GM18873 (cell line): ENCODE results near the gene ZMYM2.
A peak's percentile ranks its signal among the peaks of the same experiment; 100 is the strongest.
"Not testable (repeated sequence)": the region's sequence is repeated elsewhere in the genome, so short reads cannot be mapped to it uniquely, and the experiment has no call there.

ENCODE experiments used
- ATAC-seq: cut with Tn5 transposase; IDR thresholded peaks from one replicate; pipeline ENCODE4 v1.9.1; 2021; ENCODE audit warnings: mild to moderate bottlenecking, moderate library complexity, moderate number of reproducible peaks; ENCODE audit not compliant: unreplicated experiment, low FRiP score

ZMYM2 gene

DNA sequence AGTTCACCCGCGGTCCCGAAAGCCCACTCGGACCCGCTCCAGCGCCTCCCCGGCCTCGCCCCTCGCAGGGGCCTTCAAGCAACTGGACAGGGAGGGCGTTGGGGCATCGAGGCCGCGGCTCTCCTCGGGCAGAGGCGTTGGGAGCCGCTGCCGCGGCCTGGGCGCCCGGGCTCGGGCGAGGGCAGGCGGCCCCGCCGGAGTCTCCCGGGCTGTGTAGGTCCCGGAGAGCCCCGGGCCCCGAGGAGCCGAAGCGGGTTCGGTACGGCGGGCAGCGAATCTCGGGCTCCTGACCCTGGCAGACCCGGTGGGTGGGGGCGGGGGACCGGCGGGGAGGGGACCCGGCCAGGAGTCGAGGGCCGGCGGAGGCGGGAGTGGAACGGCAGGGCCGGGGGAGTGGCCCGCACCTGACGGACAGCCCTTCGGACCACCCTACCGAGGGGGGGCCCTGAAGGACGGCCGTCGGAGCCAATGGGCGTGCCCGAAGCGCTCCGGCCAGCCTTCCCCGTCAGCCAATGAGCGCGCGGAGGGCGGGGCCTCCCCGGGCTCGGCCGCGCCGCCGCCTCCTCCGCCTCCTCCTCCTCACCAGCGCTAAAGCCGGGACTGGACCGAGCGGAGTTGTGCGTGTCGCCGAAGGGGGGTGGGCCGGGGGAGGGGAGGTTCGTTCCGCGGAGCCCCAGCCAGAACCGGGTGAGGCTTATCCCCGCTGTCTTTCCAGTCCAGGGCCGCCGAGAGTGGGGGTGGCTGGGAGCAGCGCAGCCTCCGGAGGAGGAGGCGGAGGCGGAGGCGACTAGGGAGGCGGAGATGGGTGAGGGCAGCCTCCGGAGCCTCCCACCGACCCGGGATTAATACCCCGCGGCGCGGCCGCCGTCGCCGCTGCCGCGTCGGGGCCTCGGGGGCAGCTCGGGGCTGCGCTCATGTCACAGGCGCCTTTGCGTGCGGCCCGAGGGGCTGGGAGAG lies at the start of gene ZMYM2:
Gene ZMYM2, plus strand, starts transcription at position 573 of the 957 bp plus-strand sequence. CDS start 34,346 bp downstream, outside the sequence.
- peak; percentile 67 for ATAC-seq

DNA sequence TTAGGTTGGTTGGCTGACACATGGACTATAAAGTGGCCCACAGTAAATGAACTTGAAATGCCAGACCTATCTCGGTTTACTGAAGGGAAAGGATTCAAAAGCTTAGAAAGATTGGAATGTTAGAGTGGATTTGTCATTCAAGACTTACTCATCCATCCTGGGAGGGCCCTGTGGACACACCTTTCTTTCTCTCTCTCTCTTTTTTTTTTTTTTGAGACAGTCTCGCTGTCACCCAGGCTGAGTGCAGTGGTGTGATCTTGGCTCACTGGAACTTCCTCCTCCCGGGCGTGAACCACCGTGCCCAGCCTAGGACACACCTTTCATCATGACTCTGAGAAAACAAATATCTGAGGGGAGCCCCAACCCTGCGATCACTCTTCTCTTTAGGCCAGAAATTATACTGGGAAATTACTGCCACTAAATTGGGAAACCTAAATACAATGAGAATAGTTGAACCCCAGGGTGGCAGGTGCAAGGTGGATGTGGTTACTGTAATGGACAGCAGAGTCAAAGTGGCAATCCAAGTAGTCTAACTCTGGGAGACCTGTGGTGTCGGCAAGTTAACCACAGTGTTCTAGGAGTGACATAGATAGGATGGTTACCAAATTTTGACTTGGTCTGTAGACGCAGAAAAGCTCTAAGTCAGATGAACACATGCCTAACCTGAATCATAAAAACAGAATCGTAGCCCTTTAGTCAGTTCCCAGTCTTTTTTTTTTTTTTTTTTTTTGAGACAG lies 48.0 kb upstream of the ZMYM2 start:
- no peak for ATAC-seq

DNA sequence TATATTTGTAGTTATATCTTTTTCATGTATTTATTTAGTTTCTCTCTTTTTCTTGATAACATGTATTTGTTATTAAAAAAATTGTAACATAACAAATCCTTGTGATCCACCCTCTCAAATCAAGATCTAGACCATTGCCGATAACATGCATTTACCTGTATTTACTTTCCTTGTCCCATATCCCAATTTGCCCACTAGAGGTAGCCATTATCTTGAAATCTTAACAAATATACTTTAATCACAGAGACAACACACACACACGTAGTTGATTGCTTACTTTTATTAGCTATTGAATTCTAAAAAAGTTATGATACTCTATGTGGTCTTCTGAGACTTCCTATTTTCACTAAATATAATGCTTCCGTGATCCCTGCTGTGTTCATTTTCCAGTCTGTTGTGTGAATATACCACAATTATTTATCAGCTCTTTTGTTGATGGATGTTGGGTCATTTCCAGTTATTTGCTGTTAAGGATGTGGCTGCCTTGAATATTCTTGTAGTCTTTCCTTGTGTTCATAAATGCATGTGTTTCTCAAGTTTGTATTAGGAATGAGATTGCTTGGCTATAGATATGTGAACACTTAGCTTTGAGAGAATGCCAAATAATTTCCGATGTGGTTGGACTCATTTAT lies 31.3 kb upstream of the ZMYM2 start:
- no peak for ATAC-seq

DNA sequence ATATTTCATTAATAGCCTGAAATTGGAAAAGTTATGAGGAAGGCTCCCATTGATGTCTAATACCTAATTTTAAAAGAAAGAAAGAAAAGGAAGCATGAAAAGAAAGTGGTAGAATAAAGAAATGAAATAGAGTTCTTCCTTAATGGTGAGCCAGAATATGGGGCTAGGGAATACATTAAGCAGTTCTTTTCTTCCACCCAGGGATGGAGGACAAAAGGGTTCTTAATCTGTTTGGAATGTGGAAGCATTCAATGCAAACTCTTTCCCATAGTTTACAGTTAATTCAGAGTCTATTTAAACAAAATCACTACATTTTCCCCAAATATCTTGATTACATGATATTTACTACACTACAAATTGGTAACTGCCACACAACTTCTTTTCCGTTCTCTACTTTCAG lies 18.4 kb upstream of the ZMYM2 start:
- no peak for ATAC-seq

DNA sequence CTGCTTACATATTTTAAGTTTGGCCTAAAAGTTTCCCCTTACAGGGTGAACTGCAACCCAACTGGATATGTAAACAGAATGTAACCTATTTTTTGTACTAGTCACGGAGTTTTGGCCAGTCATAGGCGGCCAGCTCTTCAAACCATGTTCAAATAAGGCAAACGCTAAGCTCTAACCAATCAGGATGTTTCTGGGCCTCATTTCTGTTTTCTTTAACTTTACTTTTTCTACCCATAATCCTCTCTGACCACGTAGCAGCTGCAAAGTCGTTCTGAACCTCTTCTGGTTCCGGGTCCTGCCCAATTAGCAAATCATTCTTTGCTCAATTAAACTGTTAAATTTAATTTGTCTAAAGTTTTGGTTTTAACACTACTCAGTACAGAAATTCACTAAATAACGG lies 8.2 kb upstream of the ZMYM2 start:
- ATAC-seq: no peak

DNA sequence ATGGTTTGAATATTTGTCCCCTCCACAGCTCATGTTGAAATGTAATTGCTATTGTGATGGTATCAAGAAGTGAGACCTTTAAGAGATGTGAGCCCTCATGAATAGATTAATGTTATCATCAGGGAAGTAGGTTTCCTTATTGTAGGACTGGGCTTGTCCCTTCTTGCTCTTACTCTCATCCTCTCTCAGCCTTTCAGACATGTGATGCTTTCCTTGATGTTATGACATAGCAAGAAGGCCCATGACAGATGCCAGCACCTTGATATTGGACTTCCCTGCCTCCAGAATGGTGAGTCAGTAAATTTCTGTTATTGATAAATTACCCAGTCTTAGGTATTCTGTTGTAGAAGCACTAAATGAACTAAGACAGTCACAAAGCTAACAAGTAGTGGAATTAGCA lies 5.7 kb upstream of the ZMYM2 start:
- ATAC-seq: no peak

DNA sequence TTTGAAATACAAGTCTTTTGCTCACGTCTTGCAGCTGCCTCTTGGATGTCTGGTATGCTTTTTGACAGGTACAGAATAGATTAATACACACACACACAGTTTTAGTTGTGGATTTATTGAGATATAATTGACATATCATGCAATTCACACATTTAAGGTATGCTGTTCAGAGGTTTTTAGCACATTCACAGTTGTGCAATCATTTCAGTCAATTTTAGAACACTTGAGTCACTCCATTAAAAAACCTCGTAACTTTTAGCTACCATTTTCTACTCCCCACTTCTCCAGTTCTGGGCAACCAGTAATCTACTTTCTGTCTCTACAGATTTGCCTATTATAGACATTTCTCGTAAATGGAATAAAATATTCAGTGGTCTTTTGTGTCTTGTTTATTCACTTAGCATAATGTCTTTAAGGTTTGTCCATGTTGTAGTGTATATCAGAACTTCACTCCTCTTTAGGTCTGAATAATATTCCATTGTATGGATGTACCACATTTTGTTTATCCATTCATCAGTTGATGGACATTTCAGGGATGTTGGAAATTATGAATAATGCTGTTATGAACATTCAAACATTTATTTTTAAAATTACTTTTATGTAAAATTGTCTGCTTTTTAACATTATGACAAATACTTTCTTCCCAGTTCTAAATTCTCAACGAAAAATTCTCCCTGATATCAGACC lies 2.5 kb upstream of the ZMYM2 start:
- ATAC-seq: no peak

DNA sequence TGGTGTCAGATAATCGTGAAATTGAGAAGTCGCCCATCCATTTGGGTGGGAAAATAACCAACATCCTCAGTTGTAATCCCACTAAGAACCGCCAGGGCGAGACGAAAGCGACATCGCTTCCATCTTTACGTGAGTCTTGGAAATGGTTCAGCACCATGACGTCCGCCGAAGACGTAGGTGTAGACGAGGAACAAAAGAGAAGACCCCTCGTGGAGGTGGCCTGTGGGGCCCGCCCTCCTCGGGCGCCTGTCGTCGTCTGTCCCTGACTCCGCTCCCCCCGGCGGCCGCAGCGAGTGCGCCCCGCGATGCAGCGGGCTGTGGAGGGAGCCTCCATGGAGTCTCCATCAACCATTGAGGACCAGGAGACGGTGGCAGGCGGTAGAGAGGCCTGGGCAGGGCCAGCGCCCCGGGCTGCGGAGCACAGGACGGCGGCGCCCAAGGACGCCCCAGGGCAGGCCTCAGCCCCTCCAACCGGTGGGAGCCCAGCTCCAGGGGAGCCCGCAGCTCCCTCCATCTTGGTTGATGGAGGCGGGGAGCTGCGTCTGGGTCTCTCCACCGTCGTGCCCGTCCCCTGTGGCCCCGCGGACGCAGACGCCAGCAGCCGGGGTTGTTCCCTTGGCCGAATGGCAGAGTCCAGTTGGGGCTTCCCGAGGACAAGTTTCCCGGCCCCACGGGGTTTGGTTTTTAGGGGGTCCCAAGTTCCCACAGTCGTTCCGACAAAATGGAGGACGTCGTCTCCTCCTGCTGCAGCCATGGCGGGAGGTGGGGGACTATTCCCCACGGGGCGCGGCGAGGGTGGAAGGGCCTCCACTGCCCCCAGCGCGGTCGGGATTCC lies 990 bp upstream of the ZMYM2 start:
- ATAC-seq: peak; percentile 15

DNA sequence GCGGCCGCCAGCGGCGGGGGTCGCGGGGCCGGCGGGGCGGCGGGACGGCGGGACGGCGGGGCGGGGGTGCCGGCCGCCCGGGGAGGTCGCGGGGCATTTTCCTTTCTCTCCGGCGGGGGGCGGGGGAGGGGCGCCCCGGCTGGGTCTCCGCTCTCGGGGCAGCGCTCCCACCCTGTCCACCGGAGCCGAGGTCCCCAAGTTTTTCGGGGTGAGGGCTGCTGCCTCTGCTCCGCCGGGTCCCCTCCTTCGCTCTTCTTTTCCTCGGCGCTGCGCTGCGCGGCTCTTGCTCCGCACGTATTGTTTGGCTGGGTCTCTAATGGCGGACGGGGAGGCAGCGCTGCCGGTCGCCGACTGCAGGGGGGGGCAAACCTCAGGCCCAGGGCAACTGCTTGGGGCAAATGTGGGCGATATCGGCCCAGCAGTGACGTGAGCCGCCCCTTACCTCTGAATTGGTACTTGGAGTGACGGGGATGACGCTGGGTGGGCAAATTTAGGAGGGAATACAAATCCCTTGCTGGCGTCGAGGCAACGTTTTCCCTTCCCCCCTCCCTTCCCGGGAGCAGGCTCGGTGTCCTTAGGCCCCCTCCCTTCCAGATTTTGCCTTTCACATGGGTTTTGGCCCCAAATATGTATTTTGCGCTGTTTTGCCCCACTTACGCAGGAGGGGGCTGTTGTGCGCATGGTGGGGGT lies 759 bp downstream of the ZMYM2 start:
- ATAC-seq: no peak

DNA sequence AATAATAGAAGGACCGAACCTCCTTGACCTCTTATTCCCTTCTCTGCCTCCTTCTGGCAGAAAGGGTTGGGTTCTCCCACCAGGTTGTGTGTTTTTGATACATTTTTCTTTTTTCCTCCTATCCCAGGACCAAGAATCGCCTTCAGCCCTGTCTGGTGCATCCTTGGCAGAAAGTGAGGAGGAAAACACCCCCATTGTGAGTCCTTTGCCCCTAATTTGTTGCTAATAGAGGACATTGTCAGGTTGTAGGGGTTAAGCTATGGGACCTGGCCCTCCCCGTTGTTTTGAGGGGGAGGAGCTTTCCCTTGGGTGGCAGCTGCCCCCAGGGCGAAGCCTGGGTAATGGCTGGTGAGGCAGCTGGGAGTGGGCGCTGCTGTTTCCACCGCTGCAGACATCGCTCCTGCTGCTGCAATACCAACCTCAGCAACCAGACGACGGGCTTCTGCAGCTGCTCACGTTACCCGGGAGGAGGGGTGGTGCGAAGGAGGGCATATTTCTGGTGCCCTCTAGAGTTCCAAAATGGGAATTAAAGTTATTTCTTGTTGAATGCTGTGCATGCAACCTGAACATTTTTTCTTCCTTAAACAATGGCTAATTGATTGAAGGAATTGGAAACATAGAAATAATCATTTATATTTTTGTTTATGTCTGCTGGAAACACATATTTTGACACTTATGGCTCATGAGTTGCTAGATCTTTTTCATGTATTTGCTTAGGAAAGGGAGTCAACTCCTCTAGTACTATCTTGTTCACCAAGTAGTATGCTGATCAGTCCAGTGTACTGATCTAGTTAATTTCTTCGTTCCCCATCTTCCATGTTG lies 1.5 kb downstream of the ZMYM2 start:
- ATAC-seq: peak; percentile 48

DNA sequence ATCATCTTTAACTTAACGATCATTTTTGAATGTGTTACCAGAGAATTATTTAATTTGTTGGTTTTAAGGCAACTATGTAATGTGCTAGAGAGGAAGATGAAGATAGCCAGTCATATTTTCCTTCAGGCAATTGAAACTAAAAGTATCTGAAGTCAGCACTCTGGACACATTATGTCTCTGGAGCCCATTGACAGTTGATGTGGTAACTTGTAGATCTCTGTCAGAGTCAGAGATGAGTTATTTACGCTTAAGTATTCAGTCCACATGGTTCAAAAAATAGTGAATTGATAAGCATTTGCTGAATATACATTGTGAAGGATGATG lies 2.1 kb downstream of the ZMYM2 start:
- no peak for ATAC-seq

DNA sequence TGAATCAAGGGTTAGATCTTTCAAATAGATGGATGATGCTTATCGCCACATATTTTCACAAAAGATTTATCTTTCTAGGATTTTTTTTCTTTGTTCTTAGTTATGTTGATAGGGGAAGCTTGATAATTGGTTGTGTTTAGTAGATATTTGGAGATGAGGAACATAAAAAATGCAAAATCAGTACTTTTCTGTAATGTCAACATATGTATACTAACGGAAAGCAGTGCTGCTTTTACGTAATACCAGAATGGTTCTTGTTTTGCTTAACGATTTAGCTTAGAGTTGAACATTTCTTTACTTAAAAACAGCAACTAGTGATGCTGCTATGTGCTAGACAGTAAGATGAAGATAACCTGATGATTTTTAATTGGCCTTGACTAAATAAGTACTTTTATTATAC lies 3.0 kb downstream of the ZMYM2 start:
- ATAC-seq: no peak

DNA sequence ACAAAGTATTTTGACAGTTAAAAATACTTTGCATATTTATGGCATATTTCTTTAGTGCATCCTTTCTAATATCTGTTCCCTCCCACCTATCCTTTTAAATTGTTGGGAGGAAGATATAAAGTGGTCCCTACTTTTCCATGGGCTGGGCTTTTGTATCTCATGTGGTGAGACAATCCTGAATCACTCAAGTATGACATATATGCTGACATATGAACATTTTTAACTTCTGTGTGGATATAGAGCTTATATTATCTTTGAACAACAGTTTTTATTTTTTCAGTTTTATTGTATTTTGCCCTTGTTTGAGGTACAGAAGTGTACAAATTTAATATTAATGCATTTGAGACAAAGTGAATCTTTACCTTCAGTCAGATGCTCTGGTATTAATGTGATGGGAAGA lies 3.4 kb downstream of the ZMYM2 start:
- ATAC-seq: no peak

DNA sequence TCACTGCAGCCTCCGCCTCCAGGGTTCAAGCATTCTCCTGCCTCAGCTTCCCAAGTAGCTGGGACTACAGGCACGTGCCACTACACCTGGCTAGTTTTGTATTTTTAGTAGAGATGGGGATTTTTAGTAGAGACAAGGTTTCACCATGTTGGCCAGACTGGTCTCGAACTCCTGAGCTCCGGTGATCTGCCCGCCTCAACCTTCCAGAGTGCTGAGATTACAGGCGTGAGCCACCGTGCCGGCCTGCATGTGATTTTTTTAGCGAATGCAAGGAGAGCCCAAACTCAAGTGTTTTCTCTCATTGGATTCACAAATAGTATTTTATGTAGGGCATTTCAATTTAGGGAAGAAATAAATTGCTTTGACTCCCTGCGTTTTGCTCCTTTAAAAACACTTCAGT lies 4.4 kb downstream of the ZMYM2 start:
- no peak for ATAC-seq

DNA sequence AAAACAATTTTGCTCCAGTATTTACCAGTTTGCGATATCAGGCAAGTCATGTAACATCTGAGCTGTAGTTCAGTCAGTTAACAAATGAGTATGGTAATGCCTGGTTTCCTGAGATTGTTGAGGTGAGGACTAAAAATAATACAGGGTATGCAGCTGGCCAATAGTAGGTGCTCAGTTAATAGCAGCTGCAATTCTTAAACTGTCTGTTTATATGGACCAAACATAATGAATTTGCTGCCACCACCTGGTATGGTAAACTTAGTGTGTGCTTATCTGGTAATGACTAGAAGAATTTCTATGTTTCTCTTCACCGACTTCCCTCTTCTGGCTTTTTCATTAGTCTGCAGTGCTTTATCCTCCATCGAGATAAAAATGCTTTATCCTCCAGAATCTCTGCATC lies 9.1 kb downstream of the ZMYM2 start:
- ATAC-seq: no peak

DNA sequence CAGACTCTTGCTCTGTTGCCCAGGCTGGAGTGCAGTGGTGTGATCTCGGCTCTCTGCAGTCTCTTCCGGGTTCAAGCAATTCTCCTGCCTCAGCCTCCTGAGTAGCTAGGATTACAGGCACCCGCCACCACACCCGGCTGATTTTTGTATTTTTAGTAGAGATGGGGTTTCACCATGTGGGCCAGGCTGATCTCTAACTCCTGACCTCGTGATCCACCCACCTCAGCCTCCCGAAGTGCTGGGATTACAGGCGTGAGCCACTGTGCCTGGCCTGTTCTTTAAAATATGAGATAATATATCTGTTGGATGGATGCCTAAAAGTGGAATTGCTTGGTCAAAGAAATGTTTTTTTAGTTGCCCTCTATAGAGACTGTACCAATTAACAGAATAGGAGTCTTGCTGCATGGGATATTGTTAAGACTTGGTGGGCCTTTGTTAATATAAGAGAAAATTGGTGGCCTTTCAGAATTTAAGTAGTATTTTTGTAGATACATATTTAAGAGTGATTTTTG lies 16.0 kb downstream of the ZMYM2 start:
- ATAC-seq: not testable (repeated sequence)

DNA sequence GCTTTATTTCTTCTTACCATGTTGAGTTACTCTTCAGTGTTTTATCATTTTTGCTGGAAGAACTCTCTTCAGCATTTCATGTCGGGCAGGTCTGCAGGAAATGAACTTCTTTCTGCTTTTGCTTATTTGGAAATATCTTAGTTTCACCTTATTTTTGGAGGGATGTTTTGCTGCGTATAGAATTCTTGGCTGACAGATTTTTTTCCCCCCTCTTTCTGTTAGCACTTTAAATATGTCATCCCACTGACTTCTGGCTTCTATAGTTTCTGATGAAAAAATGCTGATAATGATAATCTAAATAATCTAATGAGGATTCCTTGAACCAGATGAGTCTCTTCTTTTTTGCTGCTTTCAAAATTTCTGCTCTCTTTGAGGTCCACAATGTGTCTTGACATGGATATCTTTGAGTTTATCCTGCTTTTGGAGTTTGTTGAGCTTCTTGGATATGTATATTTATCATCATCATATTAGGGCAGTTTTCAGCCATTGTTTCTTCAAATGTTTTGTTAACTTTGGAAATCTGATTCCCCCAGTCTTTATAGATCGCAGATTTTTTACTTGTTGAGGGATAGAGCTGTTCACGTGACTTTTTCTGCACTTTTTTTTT lies 20.4 kb downstream of the ZMYM2 start:
- ATAC-seq: no peak
